Gastrocnemius medialis (tissue), 4 donors: ENCODE data around the gene RABL6.
"Not testable (repeated sequence)": the region's sequence is repeated elsewhere in the genome, so short reads cannot be mapped to it uniquely, and the experiment has no call there.

Experiments
- CTCF ChIP-seq, 5 experiments: fragments of 450-650 bp in 3 of 5; fragments of 200-600 bp in 2 of 5; sonication (generic) in 2 of 5; IDR thresholded peaks in 4 of 5; conservative IDR thresholded peaks in 1 of 5; 1 replicate in 4 of 5; 2 replicates in 1 of 5; pipeline ENCODE4 v1.5.1; 2016 to 2019; ENCODE audit warnings: antibody characterized with exemption in 5 of 5, mild to moderate bottlenecking in 3 of 5, moderate library complexity in 3 of 5
- POLR2A ChIP-seq, 2 donors: fragments of 450-650 bp; IDR thresholded peaks; one replicate each; pipeline ENCODE4 v1.6.1; 2017; ENCODE audit warnings: antibody characterized with exemption in 2 of 2, mild to moderate bottlenecking in 2 of 2, moderate library complexity in 2 of 2

GRCh38 chr9:136866898-136867421 is 59.2 kb downstream of the RABL6 start:
- not testable (repeated sequence) for TF ChIP-seq CTCF (IDR thresholded peaks at IDR 0.05 in 4 of 5, conservative IDR thresholded peaks at IDR 0.05 in 1 of 5); POLR2A (IDR thresholded peaks at IDR 0.05)
